CD4-positive, alpha-beta memory T cell (primary cell): ENCODE data around the gene CTNNA1. TPM values are rescaled to one million over a fixed set of nuclear protein-coding genes. Genes with fewer than 3 reads are reported as not detected.
"Not testable (repeated sequence)": the region's sequence is repeated elsewhere in the genome, so short reads cannot be mapped to it uniquely, and the experiment has no call there.

Experiments
- CTCF ChIA-PET: fragments of 350-600 bp; sonication (Branson Sonifier 250); formaldehyde crosslinking; loops from one replicate; lab custom pipeline; 2021; ENCODE audit warnings: inconsistent platforms; ENCODE audit not compliant: partially characterized antibody; lab: Charles Lee
- POLR2A ChIA-PET: fragments of 350-600 bp; sonication (Branson Sonifier 250); formaldehyde crosslinking; loops from one replicate; lab custom pipeline; 2021; ENCODE audit not compliant: partially characterized antibody; lab: Charles Lee
- DNase-seq, 5 donors: peaks; one replicate each; pipeline versions ENCODE4 v3.0.0 to v3.0.0-alpha.2; 2020 to 2022; ENCODE audit warnings: mixed read lengths in 1 of 5
- H3K27ac ChIP-seq: one replicate; pipeline ENCODE4 v1.7.0; 2013; ENCODE audit warnings: low read depth, low read length
- H3K27me3 ChIP-seq: 2 replicates; pipeline ENCODE4 v1.7.0; 2013; ENCODE audit warnings: mild to moderate bottlenecking, low read length, moderate library complexity; ENCODE audit not compliant: insufficient read depth
- H3K36me3 ChIP-seq: 2 replicates; pipeline ENCODE4 v1.7.0; 2013; ENCODE audit warnings: mild to moderate bottlenecking, low read length, moderate library complexity; ENCODE audit not compliant: insufficient read depth
- H3K4me1 ChIP-seq: 2 replicates; pipeline ENCODE4 v1.7.0; 2013; ENCODE audit warnings: mild to moderate bottlenecking, low read length, moderate library complexity; ENCODE audit not compliant: insufficient read depth
- H3K4me3 ChIP-seq, 2 donors: one replicate each; pipeline ENCODE4 v1.7.0; 2013; ENCODE audit warnings: low read length in 2 of 2, mild to moderate bottlenecking in 1 of 2
- H3K9me3 ChIP-seq, 2 donors: one replicate each; pipeline ENCODE4 v1.7.0; 2013; ENCODE audit warnings: low read length in 2 of 2, control low read depth in 1 of 2; ENCODE audit not compliant: control insufficient read depth in 1 of 2
- H3K27ac Mint-ChIP-seq, 7 donors: one replicate each; pipeline ENCODE4 v1.8.0; 2020 to 2021; ENCODE audit warnings: mixed read lengths in 7 of 7, mild to moderate bottlenecking in 6 of 7, inconsistent platforms in 3 of 7, moderate library complexity in 3 of 7
- H3K27me3 Mint-ChIP-seq, 2 donors: one replicate each; pipeline ENCODE4 v1.8.0; 2020 to 2021; ENCODE audit warnings: mixed read lengths in 2 of 2
- H3K36me3 Mint-ChIP-seq, 2 donors: one replicate each; pipeline ENCODE4 v1.8.0; 2020 to 2021; ENCODE audit warnings: mixed read lengths in 2 of 2, inconsistent platforms in 1 of 2, mild to moderate bottlenecking in 1 of 2
- H3K4me1 Mint-ChIP-seq, 4 donors: one replicate each; pipeline ENCODE4 v1.8.0; 2020 to 2021; ENCODE audit warnings: mixed read lengths in 4 of 4, mild to moderate bottlenecking in 1 of 4
- H3K4me3 Mint-ChIP-seq, 8 donors: one replicate each; pipeline ENCODE4 v1.8.0; 2020 to 2021; ENCODE audit warnings: mixed read lengths in 8 of 8, mild to moderate bottlenecking in 7 of 8, moderate library complexity in 6 of 8, inconsistent platforms in 3 of 8
- H3K9me3 Mint-ChIP-seq, 8 donors: one replicate each; pipeline ENCODE4 v1.8.0; 2020 to 2021; ENCODE audit warnings: mixed read lengths in 8 of 8, mild to moderate bottlenecking in 5 of 8, inconsistent platforms in 3 of 8, moderate library complexity in 1 of 8
- intact Hi-C: fragments of 100-400 bp; cut with micrococcal nuclease; formaldehyde crosslinking; loops from one replicate; pipeline ENCODE4 v1.15.1; 2023
- polyA plus RNA-seq, 2 donors: library from polyadenylated mRNA; unstranded; fragments of 300-500 nt; fragmentation: Illumina TruSeq; gene quantifications; one replicate each; pipeline ENCODE4 v1.2.3, GENCODE V29; 2021
- total RNA-seq, 2 experiments: library from RNA; stranded (reverse); gene quantifications; one replicate each; pipeline ENCODE4 v1.2.3, GENCODE V29; 2021

Gene CTNNA1
- total and polyA plus RNA-seq, 4 experiments from 2014 or later: 10.1 to 26.1 (median 17.4) TPM

- Mint-ChIP-seq H3K36me3 (no peaks in the 10 kb centered on the region), H3K27ac (peak overlapping the region in 1 of 7 donors; percentile 42), H3K9me3 (no peaks in the 10 kb centered on the region), H3K4me3 (no peak overlapping the region), H3K4me1 (peaks cover 0 to 13% (median 2%) of the 10 kb centered on the region in 4 donors), H3K27me3 (no peaks in the 10 kb centered on the region)
- H3K4me1 ChIP-seq: no peaks in the 10 kb centered on the region
- ChIA-PET CTCF (interaction anchor here (1.0 kb wide), 1 partner anchor 19 kb away, joined by 4 read pairs; no protein-coding TSS in a partner anchor), POLR2A (no interaction called here)
- no peaks in the 10 kb centered on the region for H3K27me3 ChIP-seq
- no peak for DNase-seq
- H3K9me3 ChIP-seq: no peaks in the 10 kb centered on the region
- no peaks in the 10 kb centered on the region for H3K36me3 ChIP-seq
- intact Hi-C loops: no loop called here
- no peak overlapping the region for H3K4me3 ChIP-seq
- no peak overlapping the region for H3K27ac ChIP-seq
Measured at GRCh38 chr5:138770291-138770690, 17.1 kb downstream of the CTNNA1 start.

- peaks cover 0 to 10% (median 1%) of the 10 kb centered on the region in 4 donors for H3K4me1 Mint-ChIP-seq
- H3K4me1 ChIP-seq: no peaks in the 10 kb centered on the region
- POLR2A ChIA-PET: no interaction called here
- no peaks in the 10 kb centered on the region for H3K27me3 Mint-ChIP-seq
- intact Hi-C loops: no loop called here
- no peaks in the 10 kb centered on the region for H3K36me3 Mint-ChIP-seq
- H3K27ac ChIP-seq: no peak overlapping the region
- H3K9me3 Mint-ChIP-seq: no peaks in the 10 kb centered on the region
- no peak overlapping the region for H3K4me3 ChIP-seq
- CTCF ChIA-PET: interaction anchor here (1.5 kb wide), 1 partner anchor 12 kb away, joined by 4 read pairs; no protein-coding TSS in a partner anchor
- no peaks in the 10 kb centered on the region for H3K27me3 ChIP-seq
- H3K27ac Mint-ChIP-seq: no peak overlapping the region
- no peaks in the 10 kb centered on the region for H3K36me3 ChIP-seq
- no peak overlapping the region for H3K4me3 Mint-ChIP-seq
- H3K9me3 ChIP-seq: no peaks in the 10 kb centered on the region
- DNase-seq: no peak
Measured at GRCh38 chr5:138770977-138771376, 17.8 kb downstream of the CTNNA1 start.

- Histone ChIP-seq H3K27ac (no peak overlapping the region), H3K4me1 (no peaks in the 10 kb centered on the region), H3K9me3 (no peaks in the 10 kb centered on the region), H3K27me3 (no peaks in the 10 kb centered on the region), H3K4me3 (no peak overlapping the region), H3K36me3 (no peaks in the 10 kb centered on the region)
- intact Hi-C loops: no loop called here
- POLR2A ChIA-PET: no interaction called here
- Mint-ChIP-seq H3K27ac (no peak overlapping the region), H3K36me3 (peaks cover 0 to under 1% of the 10 kb centered on the region in 2 donors), H3K9me3 (no peaks in the 10 kb centered on the region), H3K4me1 (peaks cover 0 to 8% (median 0%) of the 10 kb centered on the region in 4 donors), H3K27me3 (no peaks in the 10 kb centered on the region), H3K4me3 (no peak overlapping the region)
- CTCF ChIA-PET: interaction anchor here (1.0 to 1.8 kb wide), 3 partner anchors 16 to 196 kb away, joined by 3 to 6 read pairs (median 3); no protein-coding TSS in a partner anchor
- no peak for DNase-seq
Measured at GRCh38 chr5:138772986-138773594, 19.9 kb downstream of the CTNNA1 start.

GRCh38 chr5:138773624-138774023 lies 20.4 kb downstream of the CTNNA1 start:
- H3K4me1 Mint-ChIP-seq, H3K27me3 ChIP-seq, H3K36me3 ChIP-seq, intact Hi-C loops, POLR2A ChIA-PET, DNase-seq, H3K4me1 ChIP-seq, H3K27ac ChIP-seq, H3K4me3 ChIP-seq, H3K27ac Mint-ChIP-seq, H3K36me3 Mint-ChIP-seq, H3K4me3 Mint-ChIP-seq, H3K9me3 ChIP-seq, H3K27me3 Mint-ChIP-seq, H3K9me3 Mint-ChIP-seq: not testable (repeated sequence)
- CTCF ChIA-PET: interaction anchor here (0.7 to 1.8 kb wide), 4 partner anchors 122 to 315 kb away, joined by 3 to 6 read pairs (median 4); no protein-coding TSS in a partner anchor

GRCh38 chr5:138775034-138775433 lies 21.8 kb downstream of the CTNNA1 start:
- CTCF ChIA-PET: interaction anchor here (1.2 kb wide), 1 partner anchor 15 kb away, joined by 3 read pairs; no protein-coding TSS in a partner anchor
- peak overlapping the region in 1 of 7 donors; percentile 49 for H3K27ac Mint-ChIP-seq
- intact Hi-C loops: no loop called here

GRCh38 chr5:138778234-138778633 lies 25.0 kb downstream of the CTNNA1 start:
- Histone ChIP-seq H3K9me3 (no peaks in the 10 kb centered on the region), H3K4me1 (no peaks in the 10 kb centered on the region), H3K36me3 (no peaks in the 10 kb centered on the region), H3K27ac (no peak overlapping the region), H3K4me3 (no peak overlapping the region), H3K27me3 (no peaks in the 10 kb centered on the region)
- Mint-ChIP-seq H3K27me3 (no peaks in the 10 kb centered on the region), H3K27ac (no peak overlapping the region), H3K9me3 (no peaks in the 10 kb centered on the region), H3K4me3 (no peak overlapping the region), H3K36me3 (peaks cover 0 to 5% of the 10 kb centered on the region in 2 donors), H3K4me1 (peaks cover 0 to 2% (median 0%) of the 10 kb centered on the region in 4 donors)
- ChIA-PET CTCF (no interaction called here), POLR2A (no interaction called here)
- DNase-seq: no peak
- intact Hi-C loops: no loop called here

More at GRCh38 chr5:138775034-138775433, 21.8 kb downstream of the CTNNA1 start:
- Histone ChIP-seq H3K27ac (no peak overlapping the region), H3K4me1 (no peaks in the 10 kb centered on the region), H3K4me3 (no peak overlapping the region), H3K27me3 (no peaks in the 10 kb centered on the region), H3K36me3 (no peaks in the 10 kb centered on the region), H3K9me3 (no peaks in the 10 kb centered on the region)
- H3K4me3 Mint-ChIP-seq: no peak overlapping the region
- H3K9me3 Mint-ChIP-seq: no peaks in the 10 kb centered on the region
- peaks cover 0 to 8% (median 0%) of the 10 kb centered on the region in 4 donors for H3K4me1 Mint-ChIP-seq
- no peak for DNase-seq
- peaks cover 0 to 5% of the 10 kb centered on the region in 2 donors for H3K36me3 Mint-ChIP-seq
- POLR2A ChIA-PET: no interaction called here
- no peaks in the 10 kb centered on the region for H3K27me3 Mint-ChIP-seq

- no peak for DNase-seq
- Mint-ChIP-seq H3K4me3 (no peak overlapping the region), H3K36me3 (peaks cover 4 to 12% of the 10 kb centered on the region in 2 donors), H3K27me3 (peaks cover 0 to 2% of the 10 kb centered on the region in 2 donors), H3K4me1 (peaks cover 0 to 2% (median 0%) of the 10 kb centered on the region in 4 donors), H3K27ac (no peak overlapping the region), H3K9me3 (no peaks in the 10 kb centered on the region)
- CTCF ChIA-PET: interaction anchor here (1.3 kb wide), 1 partner anchor 14 kb away, joined by 4 read pairs; no protein-coding TSS in a partner anchor
- H3K9me3 ChIP-seq: no peaks in the 10 kb centered on the region
- intact Hi-C loops: no loop called here
- no peak overlapping the region for H3K27ac ChIP-seq
- POLR2A ChIA-PET: no interaction called here
- no peak overlapping the region for H3K4me3 ChIP-seq
- no peaks in the 10 kb centered on the region for H3K36me3 ChIP-seq
- no peaks in the 10 kb centered on the region for H3K27me3 ChIP-seq
- H3K4me1 ChIP-seq: no peaks in the 10 kb centered on the region
Measured at GRCh38 chr5:138783976-138784375, 30.8 kb downstream of the CTNNA1 start.
